WI38 (cell line): ENCODE results near the gene TMEM184A.

Experiments used
- H3K4me3 ChIP-seq: 2 replicates; pipeline ENCODE4 v1.5.1; 2011; ENCODE audit warnings: low read depth, mild to moderate bottlenecking, control low read depth, low read length
- CTCF ChIP-seq: IDR thresholded peaks from 2 replicates; pipeline ENCODE4 v1.5.1; 2012; ENCODE audit warnings: low read depth, mild to moderate bottlenecking, control low read depth, low read length

The TMEM184A gene

GRCh38 chr7:1536455-1536742, 19.6 kb downstream of the TMEM184A start:
- no peak for TF ChIP-seq CTCF
- H3K4me3 ChIP-seq, result no peak overlapping the region

GRCh38 chr7:1535701-1536454, 20.1 kb downstream of the TMEM184A start:
- TF ChIP-seq CTCF, result no peak
- H3K4me3 ChIP-seq, result no peak overlapping the region

GRCh38 chr7:1535100-1535458, 20.9 kb downstream of the TMEM184A start:
- no peak overlapping the region for H3K4me3 ChIP-seq
- TF ChIP-seq CTCF, result no peak

- TF ChIP-seq CTCF, result no peak
- peak overlapping the region; percentile 82 for H3K4me3 ChIP-seq
Observed at GRCh38 chr7:1534330-1535099, 21.5 kb downstream of the TMEM184A start.

GRCh38 chr7:1533547-1534329, 22.3 kb downstream of the TMEM184A start:
- no peak for TF ChIP-seq CTCF
- H3K4me3 ChIP-seq, result peak overlapping the region; percentile 82

GRCh38 chr7:1533255-1533546, 22.8 kb downstream of the TMEM184A start:
- H3K4me3 ChIP-seq, result peak overlapping the region; percentile 82
- TF ChIP-seq CTCF, result no peak
